Stimulated activated CD8-positive, alpha-beta memory T cell treated with anti-CD3 and anti-CD28 coated beads, Interleukin-15, amount 100 ng/mL, for 24 hours (primary cell): ENCODE measurements around the gene ZFYVE28.
A peak's percentile ranks its signal among the peaks of the same experiment; 100 is the strongest.
"Not testable (repeated sequence)": the region's sequence is repeated elsewhere in the genome, so short reads cannot be mapped to it uniquely, and the experiment has no call there.

Experiments used
- DNase-seq: peaks from one replicate; pipeline ENCODE4 v3.0.0-alpha.2; 2020; ENCODE audit warnings: low read depth

ZFYVE28 gene

GRCh38 chr4:2446656-2447564, 28.5 kb upstream of the ZFYVE28 start:
- no peak for DNase-seq

- DNase-seq, result no peak
Measured at GRCh38 chr4:2445571-2445970, 27.1 kb upstream of the ZFYVE28 start.

- DNase-seq, result no peak
Measured at GRCh38 chr4:2445130-2445529, 26.7 kb upstream of the ZFYVE28 start.

GRCh38 chr4:2443956-2444740, 25.7 kb upstream of the ZFYVE28 start:
- no peak for DNase-seq

DNA sequence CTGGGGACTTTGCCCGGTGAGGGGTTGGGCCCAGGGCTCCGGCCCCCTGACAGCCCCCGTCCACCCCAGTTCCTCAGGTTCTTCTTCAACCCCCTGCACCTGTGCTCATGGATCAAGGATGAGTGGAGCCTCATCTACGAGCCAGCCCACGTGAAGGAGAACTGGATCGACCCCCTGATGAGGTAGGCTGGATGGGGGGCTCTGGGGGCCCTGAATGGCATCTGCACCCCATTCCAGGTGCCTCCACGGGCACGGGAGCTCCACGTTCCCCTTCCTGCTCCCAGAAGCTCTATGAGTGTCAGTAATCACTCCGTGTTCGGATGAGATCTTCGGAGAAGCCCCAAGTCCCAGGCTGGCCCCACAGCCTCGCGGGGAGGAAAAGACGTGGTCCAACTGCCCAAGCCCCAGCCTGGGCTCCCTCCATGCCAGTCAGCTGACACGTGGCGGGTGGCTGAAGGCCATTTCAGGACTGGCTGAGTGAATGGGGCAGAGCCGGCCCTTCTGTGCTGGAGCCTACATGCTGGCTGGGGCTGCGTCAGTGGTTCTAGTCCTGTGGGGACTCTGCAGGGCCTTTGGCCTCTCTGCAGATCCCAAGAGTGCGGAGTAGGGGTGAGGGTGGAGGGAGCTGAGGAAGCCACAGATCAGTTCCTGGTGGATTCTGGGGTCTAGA, 24.8 kb upstream of the ZFYVE28 start:
- no peak for DNase-seq

DNA sequence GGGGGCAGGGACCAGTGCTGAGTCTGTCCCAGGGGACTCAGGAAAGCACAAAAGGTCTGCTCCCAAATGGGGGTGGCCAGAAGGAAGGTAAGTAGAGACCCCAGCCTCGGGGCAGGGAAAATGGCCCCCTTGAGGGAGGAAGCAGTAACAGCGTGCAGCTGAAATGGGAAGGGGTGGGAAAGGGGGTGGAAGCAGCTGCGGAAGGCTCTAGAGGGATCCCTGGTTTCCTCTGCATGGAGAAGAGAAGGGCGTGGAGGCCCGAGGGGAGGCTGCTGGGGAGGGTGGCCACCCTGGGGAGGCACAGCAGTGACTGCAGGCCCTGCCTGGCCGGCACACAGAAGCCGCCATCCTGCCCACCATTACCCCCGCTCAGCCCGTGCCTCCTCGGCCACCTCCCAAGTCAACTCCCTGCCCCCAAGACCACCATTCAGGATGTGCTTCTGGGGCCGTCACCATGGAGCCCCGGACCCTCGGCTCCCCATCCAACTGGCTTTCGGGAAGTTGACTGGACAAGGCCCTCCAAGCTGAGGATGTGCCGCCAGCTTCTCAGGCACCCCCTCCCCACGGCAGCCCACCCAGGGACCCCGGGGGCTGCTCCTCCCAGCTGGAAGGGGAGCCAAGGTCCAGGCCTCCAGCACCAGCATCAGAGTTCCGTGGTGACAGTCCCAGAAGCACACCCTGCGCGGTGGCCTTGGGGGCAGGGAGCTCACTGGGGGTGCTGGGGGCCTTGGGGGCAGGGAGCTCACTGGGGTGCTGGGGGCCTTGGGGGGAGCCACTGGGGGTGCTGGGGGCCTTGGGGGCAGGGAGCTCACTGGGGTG, 23.9 kb upstream of the ZFYVE28 start:
- no peak for DNase-seq

GRCh38 chr4:2441393-2442174, 23.1 kb upstream of the ZFYVE28 start:
- peak; percentile 28 for DNase-seq

- no peak for DNase-seq
Measured at GRCh38 chr4:2438822-2439718, 20.6 kb upstream of the ZFYVE28 start.

- DNase-seq, result no peak
Measured at GRCh38 chr4:2437475-2438215, 19.2 kb upstream of the ZFYVE28 start.

GRCh38 chr4:2436761-2437474, 18.5 kb upstream of the ZFYVE28 start:
- no peak for DNase-seq

DNA sequence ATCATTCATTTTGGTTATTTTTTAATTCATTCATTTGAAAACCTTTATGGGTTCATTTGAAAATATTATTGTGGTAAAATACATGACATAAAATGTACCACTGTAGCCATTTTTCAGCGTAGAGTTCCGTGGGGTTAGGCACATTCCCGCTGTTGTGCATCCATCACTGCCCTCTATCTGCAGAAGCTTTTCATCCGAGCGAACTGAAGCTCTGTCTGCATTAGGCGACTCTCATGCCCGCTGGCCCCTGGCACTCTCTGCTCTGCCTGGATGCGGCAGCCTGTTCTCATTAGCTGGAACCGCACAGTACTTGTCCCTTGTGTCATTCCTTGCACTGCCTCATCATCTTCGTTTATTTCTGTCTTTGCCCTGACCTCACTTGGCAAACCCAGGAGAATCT, 17.9 kb upstream of the ZFYVE28 start:
- DNase-seq, result no peak

- DNase-seq, result no peak
Measured at GRCh38 chr4:2434420-2434819, 16.0 kb upstream of the ZFYVE28 start.

DNA sequence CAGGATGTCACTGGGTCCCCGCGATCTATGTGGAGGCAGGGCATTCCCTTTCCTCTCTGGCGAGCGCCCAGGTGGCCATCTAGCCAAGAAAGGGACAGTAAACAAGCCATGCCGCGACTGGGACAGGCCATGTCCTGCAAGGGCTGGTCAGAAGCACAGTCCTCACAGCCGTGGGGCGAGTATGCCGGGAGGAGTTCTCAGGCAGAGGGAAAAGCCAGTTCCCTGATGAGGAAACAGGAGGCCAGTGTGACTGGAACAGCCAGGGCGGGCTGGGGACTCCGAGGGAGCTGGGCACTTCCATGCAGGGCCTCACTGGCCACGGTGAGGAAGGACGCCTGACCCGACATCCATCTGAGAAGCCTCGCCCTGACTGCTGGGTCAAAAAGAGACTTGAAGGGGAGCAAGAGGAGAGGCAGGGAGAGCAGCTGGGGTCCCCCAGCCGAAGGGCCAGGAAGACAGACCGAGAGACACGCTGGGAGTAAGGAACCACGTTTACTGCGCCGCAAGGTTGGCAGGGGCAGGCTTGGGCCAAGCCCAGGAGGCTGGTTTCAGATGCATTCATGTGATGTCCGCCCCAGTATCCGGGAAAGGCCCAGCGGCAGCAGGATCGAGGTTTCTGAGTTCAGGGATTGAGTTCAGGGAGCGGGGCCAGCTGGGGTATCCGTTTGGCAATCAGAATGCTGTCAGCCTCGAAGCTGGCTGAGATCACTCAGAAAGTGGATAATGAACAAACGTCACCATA, 15.3 kb upstream of the ZFYVE28 start:
- no peak for DNase-seq

DNA sequence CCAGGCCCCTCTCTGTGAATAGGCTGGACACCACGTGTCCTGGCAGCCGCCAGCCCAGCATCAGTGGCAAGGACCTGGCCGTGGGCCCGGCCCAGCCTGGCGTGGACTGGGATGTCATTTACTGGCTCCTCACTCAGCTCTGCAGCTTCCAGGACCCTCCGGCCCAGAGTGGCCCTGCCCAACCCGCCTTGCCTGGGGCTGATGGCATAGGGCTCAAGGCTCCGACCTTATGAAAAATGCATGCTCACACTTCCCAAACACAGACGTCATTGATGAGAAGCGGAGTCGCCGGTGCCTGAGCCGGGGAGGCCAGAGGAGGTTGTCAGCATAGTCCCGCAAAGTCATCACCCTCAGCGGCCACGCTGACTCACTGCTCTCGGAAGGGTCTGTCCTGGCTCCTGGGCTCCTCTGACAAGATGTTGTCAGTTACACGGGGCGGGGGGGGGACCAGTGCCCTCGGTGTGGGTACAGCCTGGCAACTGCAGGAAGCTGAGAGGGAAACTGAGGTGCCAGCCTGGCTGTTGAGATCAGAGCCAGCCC, 14.6 kb upstream of the ZFYVE28 start:
- DNase-seq, result no peak

- DNase-seq, result no peak
Measured at GRCh38 chr4:2432004-2432403, 13.6 kb upstream of the ZFYVE28 start.

DNA sequence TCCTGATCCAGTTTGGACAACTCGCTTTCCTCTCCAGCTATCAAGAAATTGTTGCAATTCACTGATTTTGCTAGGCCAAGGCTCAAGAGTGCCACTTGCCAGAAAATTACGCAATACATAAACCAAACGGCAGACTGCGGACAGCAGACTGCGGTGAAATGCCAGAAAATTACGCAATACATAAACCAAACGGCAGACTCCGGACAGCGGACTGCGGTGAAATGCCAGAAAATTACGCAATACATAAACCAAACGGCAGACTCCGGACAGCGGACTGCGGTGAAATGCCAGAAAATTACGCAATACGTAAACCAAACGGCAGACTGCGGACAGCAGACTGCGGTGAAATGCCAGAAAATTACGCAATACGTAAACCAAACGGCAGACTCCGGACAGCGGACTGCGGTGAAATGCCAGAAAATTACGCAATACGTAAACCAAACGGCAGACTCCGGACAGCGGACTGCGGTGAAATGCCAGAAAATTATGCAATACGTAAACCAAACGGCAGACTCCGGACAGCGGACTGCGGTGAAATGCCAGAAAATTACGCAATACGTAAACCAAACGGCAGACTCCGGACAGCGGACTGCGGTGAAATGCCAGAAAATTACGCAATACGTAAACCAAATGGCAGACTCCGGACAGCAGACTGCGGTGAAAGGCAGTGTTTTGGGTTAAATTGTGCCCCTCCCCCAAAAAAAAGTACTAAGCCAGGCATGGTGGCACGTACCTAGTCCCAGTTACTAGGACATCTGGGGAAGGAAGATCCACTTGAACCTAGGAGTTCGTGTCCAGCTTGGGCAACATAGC, 11.7 kb upstream of the ZFYVE28 start:
- not testable (repeated sequence) for DNase-seq
